GM12878 (cell line): ENCODE measurements around the gene MTRR.

Source experiments
- BHLHE40 ChIP-seq, 2 experiments: fragments of 450-650 bp in 1 of 2; IDR thresholded peaks; 2 replicates each; pipeline ENCODE4 v1.6.1; 2011 to 2017; ENCODE audit warnings: low read depth in 2 of 2, borderline replicate concordance in 1 of 2, improper control_type of control experiment in 1 of 2, low read length in 1 of 2, mild to moderate bottlenecking in 1 of 2
- MEF2A ChIP-seq: IDR thresholded peaks from 2 replicates; pipeline ENCODE4 v1.6.1; 2011; ENCODE audit warnings: low read depth, mild to moderate bottlenecking, low read length, moderate library complexity; ENCODE audit not compliant: insufficient read depth
- POLR2A ChIP-seq: IDR thresholded peaks from 2 replicates; pipeline ENCODE4 v1.6.1; 2011; ENCODE audit warnings: low read depth, mild to moderate bottlenecking, low read length
- RAD21 ChIP-seq: IDR thresholded peaks from 2 replicates; pipeline ENCODE4 v1.6.1; 2011; ENCODE audit warnings: mild to moderate bottlenecking, low read depth, low read length, moderate library complexity; ENCODE audit not compliant: insufficient read depth
- TCF12 ChIP-seq: IDR thresholded peaks from 2 replicates; pipeline ENCODE4 v1.6.1; 2011; ENCODE audit warnings: low read depth, mild to moderate bottlenecking, low read length
- TF ChIP-seq, protein P1 (sequence below): IDR thresholded peaks from 2 replicates; pipeline ENCODE4 v1.6.1; 2012; ENCODE audit warnings: mild to moderate bottlenecking, low read depth, low read length

DNA sequence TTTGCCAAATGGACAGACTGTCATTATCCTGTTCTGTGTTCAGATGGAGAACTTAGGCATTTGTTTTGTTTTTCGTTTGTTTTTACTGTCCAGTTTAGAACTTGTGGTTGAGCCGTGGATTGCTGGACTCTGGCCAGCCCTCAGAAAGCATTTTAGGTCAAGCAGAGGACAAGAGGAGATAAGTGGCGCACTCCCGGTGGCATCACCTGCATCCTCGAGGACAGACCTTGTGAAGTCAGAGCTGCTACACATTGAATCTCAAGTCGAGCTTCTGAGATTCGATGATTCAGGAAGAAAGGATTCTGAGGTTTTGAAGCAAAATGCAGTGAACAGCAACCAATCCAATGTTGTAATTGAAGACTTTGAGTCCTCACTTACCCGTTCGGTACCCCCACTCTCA, 8.9 kb downstream of the MTRR start:
- TF ChIP-seq, protein P1, sequence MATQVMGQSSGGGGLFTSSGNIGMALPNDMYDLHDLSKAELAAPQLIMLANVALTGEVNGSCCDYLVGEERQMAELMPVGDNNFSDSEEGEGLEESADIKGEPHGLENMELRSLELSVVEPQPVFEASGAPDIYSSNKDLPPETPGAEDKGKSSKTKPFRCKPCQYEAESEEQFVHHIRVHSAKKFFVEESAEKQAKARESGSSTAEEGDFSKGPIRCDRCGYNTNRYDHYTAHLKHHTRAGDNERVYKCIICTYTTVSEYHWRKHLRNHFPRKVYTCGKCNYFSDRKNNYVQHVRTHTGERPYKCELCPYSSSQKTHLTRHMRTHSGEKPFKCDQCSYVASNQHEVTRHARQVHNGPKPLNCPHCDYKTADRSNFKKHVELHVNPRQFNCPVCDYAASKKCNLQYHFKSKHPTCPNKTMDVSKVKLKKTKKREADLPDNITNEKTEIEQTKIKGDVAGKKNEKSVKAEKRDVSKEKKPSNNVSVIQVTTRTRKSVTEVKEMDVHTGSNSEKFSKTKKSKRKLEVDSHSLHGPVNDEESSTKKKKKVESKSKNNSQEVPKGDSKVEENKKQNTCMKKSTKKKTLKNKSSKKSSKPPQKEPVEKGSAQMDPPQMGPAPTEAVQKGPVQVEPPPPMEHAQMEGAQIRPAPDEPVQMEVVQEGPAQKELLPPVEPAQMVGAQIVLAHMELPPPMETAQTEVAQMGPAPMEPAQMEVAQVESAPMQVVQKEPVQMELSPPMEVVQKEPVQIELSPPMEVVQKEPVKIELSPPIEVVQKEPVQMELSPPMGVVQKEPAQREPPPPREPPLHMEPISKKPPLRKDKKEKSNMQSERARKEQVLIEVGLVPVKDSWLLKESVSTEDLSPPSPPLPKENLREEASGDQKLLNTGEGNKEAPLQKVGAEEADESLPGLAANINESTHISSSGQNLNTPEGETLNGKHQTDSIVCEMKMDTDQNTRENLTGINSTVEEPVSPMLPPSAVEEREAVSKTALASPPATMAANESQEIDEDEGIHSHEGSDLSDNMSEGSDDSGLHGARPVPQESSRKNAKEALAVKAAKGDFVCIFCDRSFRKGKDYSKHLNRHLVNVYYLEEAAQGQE, result no peak
- TF ChIP-seq POLR2A, result no peak
- TF ChIP-seq BHLHE40 (IDR thresholded peaks at IDR 0.05; ENCODE audit: borderline replicate concordance in 1 of 2, low read depth in 2 of 2, low read length in 1 of 2), result no peak
- TF ChIP-seq MEF2A, result no peak
- TF ChIP-seq RAD21, result no peak
- no peak for TF ChIP-seq TCF12
